B cell (primary cell): ENCODE results near the gene PTPRT. TPM values are rescaled to one million over a fixed set of nuclear protein-coding genes. Genes with fewer than 3 reads are reported as not detected.

Experiments
- ATAC-seq: fragments of 200-7000 bp; cut with Tn5 transposase; one replicate; pipeline ENCODE4 v1.10.0; 2021; ENCODE audit warnings: low read depth, mild to moderate bottlenecking, moderate number of reproducible peaks, moderate library complexity
- CTCF ChIA-PET: fragments of 350-600 bp; sonication (Branson Sonifier 250); formaldehyde crosslinking; loops from one replicate; lab custom pipeline; 2021; ENCODE audit warnings: antibody characterized with exemption, inconsistent platforms; lab: Charles Lee
- POLR2A ChIA-PET: fragments of 350-600 bp; sonication (Branson Sonifier 250); formaldehyde crosslinking; loops from one replicate; lab custom pipeline; 2021; ENCODE audit warnings: antibody characterized with exemption; lab: Charles Lee
- DNase-seq: peaks from one replicate; pipeline ENCODE4 v3.0.0; 2013
- H2AFZ ChIP-seq: 2 replicates; pipeline ENCODE4 v1.6.1; 2012; ENCODE audit warnings: mild to moderate bottlenecking, low read depth, low read length; ENCODE audit not compliant: insufficient read depth, poor library complexity, severe bottlenecking
- H3K27ac ChIP-seq, 2 donors: 1 replicate in 1 of 2; 2 replicates in 1 of 2; pipeline ENCODE4 v1.5.1; 2012 to 2013; ENCODE audit warnings: low read length in 2 of 2, mild to moderate bottlenecking in 2 of 2, moderate library complexity in 1 of 2
- H3K27me3 ChIP-seq, 4 experiments: fragments of 200-600 bp in 1 of 4; sonication (generic) in 1 of 4; replicated peaks in 1 of 4; 1 replicate in 2 of 4; 2 replicates in 2 of 4; pipeline versions ENCODE4 v1.6.1 to v1.7.0; 2013 to 2016; ENCODE audit warnings: low read length in 3 of 4, mild to moderate bottlenecking in 2 of 4, mixed read lengths in 1 of 4, moderate library complexity in 1 of 4; ENCODE audit not compliant: insufficient read depth in 4 of 4, control insufficient read depth in 3 of 4; ENCODE audit errors: control extremely low read depth in 1 of 4
- H3K36me3 ChIP-seq, 2 experiments: replicated peaks in 1 of 2; 1 replicate in 1 of 2; 2 replicates in 1 of 2; pipeline versions ENCODE4 v1.6.1 to v1.7.1; 2013; ENCODE audit warnings: low read length in 1 of 2; ENCODE audit not compliant: insufficient read depth in 2 of 2, control insufficient read depth in 1 of 2; ENCODE audit errors: control extremely low read depth in 1 of 2, extremely low read depth in 1 of 2
- H3K4me1 ChIP-seq, 2 donors: fragments of 200-600 bp in 1 of 2; sonication (generic) in 1 of 2; 1 replicate in 1 of 2; 2 replicates in 1 of 2; pipeline versions ENCODE4 v1.5.1 to v1.6.1; 2013 to 2017; ENCODE audit warnings: low read length in 2 of 2; ENCODE audit not compliant: control insufficient read depth in 2 of 2, insufficient read depth in 2 of 2
- H3K4me2 ChIP-seq: replicated peaks from 2 replicates; pipeline ENCODE3; 2012; ENCODE audit warnings: mild to moderate bottlenecking, low read depth, low read length; ENCODE audit not compliant: poor library complexity, severe bottlenecking
- H3K4me3 ChIP-seq, 5 experiments: fragments of 200-600 bp in 1 of 5; sonication (generic) in 1 of 5; 1 replicate in 3 of 5; 2 replicates in 2 of 5; pipeline versions ENCODE4 v1.5.1 to v1.7.0; 2011 to 2016; ENCODE audit warnings: low read length in 4 of 5, mild to moderate bottlenecking in 4 of 5, low read depth in 2 of 5, control low read depth in 1 of 5, moderate library complexity in 1 of 5; ENCODE audit not compliant: insufficient read depth in 1 of 5; ENCODE audit errors: control extremely low read depth in 1 of 5, extremely low read depth in 1 of 5
- H3K79me2 ChIP-seq: fragments of 200-600 bp; sonication (generic); one replicate; pipeline ENCODE4 v1.6.0; 2016; ENCODE audit warnings: low read length; ENCODE audit not compliant: control insufficient read depth, insufficient read depth
- H3K9ac ChIP-seq: fragments of 200-600 bp; sonication (generic); 2 replicates; pipeline ENCODE4 v1.6.1; 2017; ENCODE audit warnings: mild to moderate bottlenecking, low read length, moderate library complexity
- H3K9me3 ChIP-seq, 3 donors: one replicate each; pipeline versions ENCODE4 v1.6.1 to v1.7.1; 2013; ENCODE audit warnings: low read length in 2 of 3; ENCODE audit not compliant: control insufficient read depth in 2 of 3, insufficient read depth in 1 of 3; ENCODE audit errors: control extremely low read depth in 1 of 3
- H4K20me1 ChIP-seq: 2 replicates; pipeline ENCODE4 v1.6.0; 2012; ENCODE audit warnings: mild to moderate bottlenecking, low read length; ENCODE audit not compliant: insufficient read depth, control insufficient read depth, poor library complexity, severe bottlenecking
- H3K27ac Mint-ChIP-seq: one replicate; pipeline ENCODE4 v1.8.0; 2021; ENCODE audit warnings: mixed read lengths
- H3K27me3 Mint-ChIP-seq: one replicate; pipeline ENCODE4 v1.8.0; 2021; ENCODE audit warnings: mixed read lengths
- H3K4me1 Mint-ChIP-seq: one replicate; pipeline ENCODE4 v1.8.0; 2021; ENCODE audit warnings: mixed read lengths
- H3K4me3 Mint-ChIP-seq: one replicate; pipeline ENCODE4 v1.8.0; 2021; ENCODE audit warnings: mixed read lengths
- H3K9me3 Mint-ChIP-seq: one replicate; pipeline ENCODE4 v1.8.0; 2022; ENCODE audit warnings: mixed read lengths; ENCODE audit not compliant: insufficient read depth
- EZH2 ChIP-seq: IDR thresholded peaks from 2 replicates; pipeline ENCODE4 v1.6.1; 2012; ENCODE audit warnings: borderline replicate concordance, low read depth, mild to moderate bottlenecking, moderate library complexity, low read length; ENCODE audit not compliant: insufficient read depth, poor library complexity, severe bottlenecking
- WGBS: methylation state at CpG from one replicate; pipeline ENCODE4 v1.1.5; 2013; ENCODE audit warnings: missing lambda C conversion rate; ENCODE audit not compliant: insufficient coverage; 5-methylcytosine and 5-hydroxymethylcytosine counted together
- intact Hi-C: fragments of 100-400 bp; cut with micrococcal nuclease; formaldehyde crosslinking; loops from one replicate; pipeline ENCODE4 v1.10.0; 2022
- polyA plus RNA-seq: library from polyadenylated mRNA; depleted of rRNA; stranded (reverse); fragments of >200 nt; gene quantifications from 2 replicates; pipeline ENCODE4 v1.2.3, GENCODE V29; 2012
- total RNA-seq, 2 donors: library from RNA; stranded (reverse); fragments of 120-200 nt in 1 of 2; gene quantifications; 1 replicate in 1 of 2; 2 replicates in 1 of 2; pipeline versions ENCODE4 v1.2.3 to v1.2.4, GENCODE V29; 2013 to 2022
- TF ChIP-seq, protein P1 (sequence below): fragments of 200-600 bp; IDR thresholded peaks from one replicate; pipeline ENCODE4 v1.8.0; 2022; ENCODE audit warnings: antibody characterized with exemption, mild to moderate bottlenecking

Gene PTPRT
- total and polyA plus RNA-seq, 2 donors (not counting 1 experiment from before 2014, with no cell fraction given), result not detected

DNA sequence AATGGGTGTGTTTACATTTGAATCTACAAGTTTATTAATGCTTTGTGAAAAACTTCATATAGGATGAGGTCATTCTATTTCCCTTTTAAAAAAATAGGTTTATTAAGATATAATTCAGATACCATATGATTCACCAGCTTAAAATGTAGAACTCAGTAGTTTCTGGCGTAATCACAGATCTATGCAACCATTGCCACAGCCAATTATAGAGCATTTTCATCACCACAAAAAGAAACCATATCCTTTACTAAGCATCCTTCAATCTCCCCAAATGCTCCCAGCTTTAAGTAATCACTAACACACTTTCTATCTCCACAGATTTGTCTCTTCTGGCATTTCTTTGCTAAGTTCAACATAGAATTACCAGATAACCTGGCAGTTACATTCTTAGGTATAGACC, 137.2 kb downstream of the PTPRT start:
- Histone ChIP-seq H3K4me1 (no peaks in the 10 kb centered on the region), H3K9ac (no peak overlapping the region), H2AFZ (no peak overlapping the region), H3K4me2 (no peak overlapping the region), H3K27ac (no peak overlapping the region), H3K27me3 (no peaks in the 10 kb centered on the region), H4K20me1 (no peaks in the 10 kb centered on the region), H3K4me3 (no peak overlapping the region), H3K9me3 (no peaks in the 10 kb centered on the region), H3K36me3 (no peaks in the 10 kb centered on the region), H3K79me2 (no peaks in the 10 kb centered on the region)
- ChIA-PET CTCF (no interaction called here), POLR2A (no interaction called here)
- intact Hi-C loops, result no loop called here
- WGBS, result 0% methylated on average over 1 of the region's 1 CpG
- no peak overlapping the region for H3K4me3 Mint-ChIP-seq
- H3K9me3 Mint-ChIP-seq, result no peaks in the 10 kb centered on the region
- TF ChIP-seq, protein P1, sequence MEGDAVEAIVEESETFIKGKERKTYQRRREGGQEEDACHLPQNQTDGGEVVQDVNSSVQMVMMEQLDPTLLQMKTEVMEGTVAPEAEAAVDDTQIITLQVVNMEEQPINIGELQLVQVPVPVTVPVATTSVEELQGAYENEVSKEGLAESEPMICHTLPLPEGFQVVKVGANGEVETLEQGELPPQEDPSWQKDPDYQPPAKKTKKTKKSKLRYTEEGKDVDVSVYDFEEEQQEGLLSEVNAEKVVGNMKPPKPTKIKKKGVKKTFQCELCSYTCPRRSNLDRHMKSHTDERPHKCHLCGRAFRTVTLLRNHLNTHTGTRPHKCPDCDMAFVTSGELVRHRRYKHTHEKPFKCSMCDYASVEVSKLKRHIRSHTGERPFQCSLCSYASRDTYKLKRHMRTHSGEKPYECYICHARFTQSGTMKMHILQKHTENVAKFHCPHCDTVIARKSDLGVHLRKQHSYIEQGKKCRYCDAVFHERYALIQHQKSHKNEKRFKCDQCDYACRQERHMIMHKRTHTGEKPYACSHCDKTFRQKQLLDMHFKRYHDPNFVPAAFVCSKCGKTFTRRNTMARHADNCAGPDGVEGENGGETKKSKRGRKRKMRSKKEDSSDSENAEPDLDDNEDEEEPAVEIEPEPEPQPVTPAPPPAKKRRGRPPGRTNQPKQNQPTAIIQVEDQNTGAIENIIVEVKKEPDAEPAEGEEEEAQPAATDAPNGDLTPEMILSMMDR, result no peak
- no peak for TF ChIP-seq EZH2
- DNase-seq, result no peak
- ATAC-seq, result no peak
- H3K27me3 Mint-ChIP-seq, result no peaks in the 10 kb centered on the region
- no peaks in the 10 kb centered on the region for H3K4me1 Mint-ChIP-seq
- no peak overlapping the region for H3K27ac Mint-ChIP-seq

DNA sequence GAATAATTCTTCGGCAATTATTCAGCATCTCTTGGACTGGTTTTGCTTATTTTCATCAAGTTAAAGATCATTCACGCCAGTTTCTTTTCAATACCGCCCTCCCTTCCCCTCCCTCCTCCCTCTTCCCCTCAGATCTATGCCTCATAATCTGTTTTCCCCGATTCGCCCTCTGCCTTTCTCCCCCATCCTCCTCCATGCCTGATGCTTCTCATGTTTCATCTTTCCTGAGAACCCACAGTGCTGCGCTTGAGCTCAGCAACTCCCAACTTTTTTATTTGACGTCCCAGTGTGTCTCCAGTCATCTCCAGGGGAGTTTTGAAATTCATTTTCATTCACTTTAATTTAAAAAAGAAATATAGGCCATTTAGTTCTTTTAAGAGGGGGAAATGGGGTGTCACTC, 142.7 kb downstream of the PTPRT start:
- TF ChIP-seq, protein P1, result no peak
- TF ChIP-seq EZH2, result no peak

More for the DNA sequence above, 142.7 kb downstream of the PTPRT start:
- no peak overlapping the region for H3K4me3 ChIP-seq
- ChIA-PET CTCF (no interaction called here), POLR2A (no interaction called here)
- 53% methylated on average over 6 of the region's 7 CpGs for WGBS
- peaks cover 0 to 5% (median 0%) of the 10 kb centered on the region in 3 donors for H3K9me3 ChIP-seq
- Mint-ChIP-seq H3K4me1 (no peaks in the 10 kb centered on the region), H3K27me3 (no peaks in the 10 kb centered on the region), H3K27ac (no peak overlapping the region), H3K9me3 (no peaks in the 10 kb centered on the region), H3K4me3 (no peak overlapping the region)
- no peaks in the 10 kb centered on the region for H4K20me1 ChIP-seq
- no peak overlapping the region for H3K9ac ChIP-seq
- H3K27me3 ChIP-seq, result no peaks in the 10 kb centered on the region
- no peak overlapping the region for H3K4me2 ChIP-seq
- ATAC-seq (no peak), DNase-seq (no peak)
- no peak overlapping the region for H3K27ac ChIP-seq
- intact Hi-C loops, result no loop called here
- H3K36me3 ChIP-seq, result no peaks in the 10 kb centered on the region
- H3K4me1 ChIP-seq, result no peaks in the 10 kb centered on the region
- no peak overlapping the region for H2AFZ ChIP-seq
- H3K79me2 ChIP-seq, result no peaks in the 10 kb centered on the region
